Activated CD4-positive, alpha-beta T cell treated with anti-CD3 and anti-CD28 coated beads, Interleukin-2, amount 50 U/mL, for 48 hours (primary cell): ENCODE data around the gene NUTF2.
"Not testable (repeated sequence)": the region's sequence is repeated elsewhere in the genome, so short reads cannot be mapped to it uniquely, and the experiment has no call there.

ENCODE experiments used
- DNase-seq, 2 experiments: peaks; one replicate each; pipeline ENCODE4 v3.0.0-alpha.2; 2020

NUTF2 gene

DNA sequence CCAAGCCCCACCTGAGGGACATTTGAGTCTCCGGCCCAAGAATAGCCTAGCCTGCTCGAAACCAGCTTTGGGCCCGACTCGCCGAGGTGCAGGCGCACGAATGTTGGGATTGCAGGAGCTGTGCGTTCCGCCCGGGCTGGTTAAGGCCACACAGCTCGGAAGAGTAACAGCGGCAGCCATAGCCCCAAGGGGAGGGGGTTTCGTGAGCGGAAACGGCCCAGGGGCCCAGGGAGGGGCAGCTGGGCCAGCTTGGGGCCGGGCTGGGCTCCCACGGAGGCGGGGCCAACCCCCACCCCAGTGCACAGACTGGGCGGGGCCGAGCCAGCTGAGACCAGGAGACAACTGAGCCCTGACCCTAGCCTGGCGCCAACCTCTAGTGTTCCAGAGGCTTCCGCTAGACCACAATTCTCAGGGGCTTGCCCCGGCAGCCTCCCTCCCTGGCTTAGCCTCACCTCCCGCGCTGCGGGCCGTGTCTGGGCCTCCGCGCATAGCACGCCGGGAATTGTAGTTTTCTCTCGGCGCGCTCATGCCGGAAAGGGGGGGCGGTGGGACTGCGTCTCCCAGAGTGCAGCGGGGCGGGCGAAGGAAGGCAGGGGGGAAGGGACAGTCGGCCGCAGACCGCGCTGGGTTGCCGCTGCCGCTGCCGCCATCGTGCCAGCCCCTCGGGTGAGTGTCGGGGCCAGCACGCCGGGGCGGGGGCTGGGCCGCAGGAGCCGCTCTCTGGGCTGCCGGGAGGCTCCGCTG is at the start of gene NUTF2:
Gene NUTF2 (plus strand): TSS at position 614 of the 744 bp plus-strand sequence. CDS start 18,198 bp downstream, outside the sequence.
- DNase-seq: peak; percentile 96 to 97

DNA sequence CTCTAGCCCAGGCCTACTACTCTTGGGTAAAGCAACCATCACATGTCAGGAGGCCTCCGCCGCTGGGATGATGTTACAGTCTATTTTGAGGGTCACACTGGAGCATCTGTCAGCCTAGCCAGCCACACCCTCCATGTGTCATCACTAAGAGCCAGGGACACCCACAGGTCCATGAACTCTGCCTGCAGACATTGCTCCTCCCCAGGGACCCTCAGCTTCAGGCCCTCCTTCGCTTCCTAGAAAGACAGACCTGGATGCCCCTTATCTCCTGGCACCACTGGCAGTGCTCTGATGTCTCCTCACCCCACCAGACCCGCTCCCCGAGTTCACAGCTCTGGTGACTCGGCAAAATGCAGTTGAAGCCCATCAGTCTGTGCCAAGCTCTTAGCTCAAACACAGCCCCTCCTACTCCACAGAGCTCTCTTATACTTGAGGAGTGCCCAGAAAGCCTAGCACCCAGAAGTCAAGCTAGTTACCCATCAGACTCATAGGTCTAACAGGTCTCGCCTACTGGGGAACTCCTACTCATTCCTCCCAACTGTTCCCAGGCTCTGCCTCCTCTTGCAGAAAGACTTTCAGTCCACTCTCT is 46.3 kb upstream of the NUTF2 start:
- no peak for DNase-seq

DNA sequence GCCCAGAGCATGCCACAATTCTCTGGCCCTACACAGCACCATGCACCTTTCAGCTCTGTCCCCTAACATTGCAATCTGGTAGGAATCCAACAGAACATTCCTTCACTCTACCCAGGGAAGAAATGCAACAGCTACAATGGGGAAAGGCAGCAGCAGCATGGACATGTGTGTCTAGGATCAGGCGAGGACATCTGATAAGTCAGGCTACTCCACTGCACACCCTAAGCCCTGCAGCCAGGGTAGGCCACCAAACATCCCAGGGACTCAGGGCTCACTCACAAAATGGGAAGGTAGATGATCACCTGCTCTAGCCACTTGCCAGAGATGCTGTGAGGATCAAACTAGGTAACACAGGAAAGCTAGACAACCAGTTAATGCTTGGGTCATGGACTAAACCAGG is 45.5 kb upstream of the NUTF2 start:
- no peak for DNase-seq

DNA sequence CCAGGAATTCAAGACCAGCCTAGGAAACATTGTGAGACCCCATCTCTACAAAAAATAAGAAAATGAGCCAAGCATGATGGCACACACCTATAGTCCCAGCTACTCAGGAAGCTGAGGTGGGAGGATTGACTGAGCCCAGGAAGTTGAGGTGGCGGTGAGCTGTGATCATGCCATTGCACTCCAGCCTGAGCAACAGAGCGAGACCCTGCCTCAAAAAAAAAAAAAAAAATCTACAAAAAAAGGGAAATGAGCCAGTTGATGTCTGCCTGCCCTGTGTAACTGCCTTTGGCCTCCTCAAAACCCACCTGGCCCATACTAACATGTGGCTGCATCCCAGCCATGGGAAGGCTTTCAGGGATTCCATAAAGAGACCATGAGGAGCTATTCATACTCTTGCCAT is 44.9 kb upstream of the NUTF2 start:
- DNase-seq: peak; percentile 23 to 27

DNA sequence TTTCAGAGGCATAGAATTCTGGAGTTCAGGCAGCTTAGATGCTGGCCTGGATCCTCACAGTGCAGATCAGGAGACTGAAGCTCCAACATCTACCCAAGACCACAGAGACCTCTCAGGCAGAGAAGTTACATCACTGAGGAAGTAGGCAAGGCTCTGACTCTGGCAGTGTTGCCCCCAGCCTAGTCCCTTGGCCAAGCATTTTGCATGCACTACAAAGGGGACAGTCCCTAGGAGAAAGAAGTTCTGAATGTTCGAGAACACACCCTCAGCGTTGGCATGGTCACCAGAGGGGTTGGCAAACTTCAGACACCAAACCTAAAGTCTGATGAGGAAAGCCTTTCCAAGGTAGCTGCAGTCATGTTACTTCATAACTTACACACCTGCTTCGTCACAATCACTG is 42.8 kb upstream of the NUTF2 start:
- no peak for DNase-seq

DNA sequence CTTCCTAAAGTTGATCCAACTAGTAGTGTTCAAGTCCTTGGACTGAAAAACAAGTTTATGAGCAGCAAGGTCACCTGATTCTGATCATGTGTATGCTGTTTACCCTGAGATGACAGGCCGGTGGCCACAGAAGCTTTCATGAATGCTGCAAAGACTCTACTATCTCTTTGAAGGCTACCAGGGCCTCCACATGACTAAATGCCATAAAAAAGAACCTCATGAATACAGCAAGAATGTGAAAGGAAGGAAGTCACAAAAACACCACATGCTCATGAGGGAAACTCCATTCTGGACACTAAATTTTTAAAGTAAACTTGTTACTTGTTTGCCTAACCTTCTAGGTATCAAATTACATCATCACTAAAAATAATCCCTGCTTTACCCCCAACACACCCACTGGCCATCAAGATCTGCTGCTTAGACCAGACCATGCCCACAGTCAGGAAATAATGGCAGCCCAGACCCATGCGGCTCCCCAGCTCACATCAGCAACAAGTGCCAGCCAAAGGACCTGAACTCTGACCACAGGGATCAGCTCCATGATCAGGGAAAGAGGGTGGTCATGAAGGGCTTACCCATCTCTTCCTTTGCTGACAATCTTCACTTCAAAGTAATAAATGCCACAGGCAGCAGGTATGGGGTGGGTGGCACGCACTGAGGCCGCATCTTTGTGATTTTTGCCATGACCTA is 41.7 kb upstream of the NUTF2 start:
- no peak for DNase-seq

DNA sequence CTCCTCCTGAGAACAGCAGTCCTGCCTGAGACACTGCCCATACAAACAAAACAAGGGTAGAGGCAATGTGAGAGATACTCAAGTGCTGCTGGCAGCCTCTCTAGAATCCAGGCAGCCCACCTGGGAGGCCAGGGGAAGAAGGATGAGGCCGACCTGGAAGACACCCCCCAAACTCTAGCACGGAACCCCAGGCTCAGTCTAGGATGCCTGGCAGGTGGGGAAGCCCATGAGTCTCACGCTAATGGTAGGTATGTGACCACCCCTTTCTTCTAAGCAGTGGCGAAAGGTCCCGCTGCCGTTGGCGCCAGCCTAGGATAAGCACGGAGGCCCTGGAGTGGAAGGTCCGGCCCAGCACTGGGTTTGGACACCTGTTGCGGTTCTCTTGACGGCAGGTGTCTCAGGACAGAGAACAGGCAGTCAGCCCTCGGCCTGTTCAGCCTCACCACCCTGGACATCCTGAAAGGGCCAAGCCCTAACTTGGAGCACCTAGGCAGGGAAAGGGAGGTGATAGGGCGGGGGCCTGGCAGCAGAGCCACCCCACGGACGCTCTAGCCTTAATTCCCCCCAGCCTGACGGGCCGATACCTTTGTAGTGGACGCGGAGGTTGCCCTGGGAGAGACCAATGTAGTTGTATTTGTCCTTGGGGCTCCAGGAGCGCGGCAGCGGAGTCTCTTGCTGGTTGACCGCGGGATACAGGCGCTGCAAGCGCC is 40.9 kb upstream of the NUTF2 start:
- peak in 1 of 2 experiments; percentile 11 for DNase-seq

DNA sequence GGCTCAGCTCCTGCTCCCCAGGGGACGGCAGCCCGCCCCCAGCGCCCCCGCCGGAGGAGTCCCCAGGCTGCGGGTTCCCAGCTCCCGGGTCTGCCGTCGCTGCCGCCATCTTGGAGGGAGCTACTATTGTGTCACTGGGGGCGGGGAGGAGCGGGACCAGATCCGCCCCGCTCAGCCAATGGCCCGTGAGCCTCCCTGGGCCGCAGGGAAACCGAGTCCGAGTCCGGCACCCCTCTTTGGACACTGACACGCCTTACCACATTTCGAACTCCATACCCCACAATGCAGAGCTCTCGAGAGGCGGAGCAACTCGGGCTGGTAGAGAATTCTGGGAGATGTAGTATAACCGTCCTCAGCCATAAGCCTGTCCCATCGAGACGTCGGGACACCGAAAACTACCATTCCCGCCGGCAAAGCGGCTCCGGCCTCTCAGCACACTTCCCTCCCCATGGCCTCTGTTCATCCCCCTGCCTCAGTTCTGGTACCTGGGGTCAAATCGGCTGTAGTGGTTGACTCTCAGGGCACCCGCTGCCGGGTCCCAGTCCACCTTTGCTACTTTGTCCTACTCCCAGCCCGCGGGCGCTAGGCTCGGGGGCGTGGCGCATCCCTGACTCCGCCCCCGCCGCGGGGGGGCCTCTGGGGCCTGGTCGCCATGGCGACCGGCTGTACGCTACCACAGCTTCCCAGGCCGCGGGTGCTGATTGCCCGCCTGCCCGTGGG is 40.1 kb upstream of the NUTF2 start, which contains the start of the genes RANBP10 and TSNAXIP1:
Gene RANBP10 (minus strand): TSS at position 133 of the 720 bp plus-strand sequence. CDS start 24 bp downstream, at position 109.
Gene TSNAXIP1 (plus strand): TSS at position 462 of the 720 bp plus-strand sequence. CDS start 261 bp downstream, outside the sequence.
- DNase-seq: peak; percentile 94 to 97

DNA sequence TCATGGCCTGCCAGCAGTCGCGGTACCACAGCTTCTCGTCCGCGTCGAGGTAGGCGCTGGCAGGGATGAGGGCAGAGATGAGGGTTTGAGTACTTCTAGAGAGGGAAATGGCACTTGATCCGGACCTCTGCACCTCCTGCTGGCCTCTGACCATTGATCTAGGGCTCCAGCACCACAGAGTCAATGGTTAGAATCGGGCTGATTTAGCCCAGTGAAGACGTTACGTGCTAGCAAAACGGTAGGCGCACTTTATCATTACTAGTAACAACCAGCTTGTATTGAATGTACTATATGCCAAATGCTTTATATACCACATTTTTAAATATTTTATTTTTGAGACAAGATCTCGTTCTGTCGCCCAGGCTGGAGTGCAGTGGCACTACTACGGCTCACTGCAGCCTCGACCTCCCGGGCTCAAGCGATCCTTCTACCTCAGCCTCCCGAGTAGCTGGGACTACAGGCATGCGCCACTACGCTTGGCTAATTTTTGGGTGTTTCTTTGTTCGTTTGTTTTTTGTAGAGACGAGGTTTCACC is 39.5 kb upstream of the NUTF2 start:
- DNase-seq: no peak

DNA sequence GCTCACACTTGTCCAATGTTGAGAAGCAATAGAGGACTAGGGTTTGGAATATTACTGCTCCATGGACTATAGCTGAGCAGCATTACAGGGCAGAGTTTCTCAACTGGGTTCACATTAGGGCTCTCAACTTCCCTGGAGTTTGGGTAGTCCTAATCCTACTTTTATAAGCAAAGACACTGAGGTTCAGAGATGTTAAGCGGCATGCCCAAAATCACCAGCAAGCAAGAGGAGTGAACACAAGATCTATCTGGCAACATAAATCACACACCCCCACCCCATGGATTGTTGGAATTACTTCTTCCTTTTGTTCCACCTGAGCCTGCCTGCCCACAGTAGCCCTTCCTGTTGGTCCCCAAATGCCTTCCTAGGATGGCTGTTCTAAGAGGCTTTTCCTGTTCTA is 34.8 kb upstream of the NUTF2 start:
- no peak for DNase-seq

DNA sequence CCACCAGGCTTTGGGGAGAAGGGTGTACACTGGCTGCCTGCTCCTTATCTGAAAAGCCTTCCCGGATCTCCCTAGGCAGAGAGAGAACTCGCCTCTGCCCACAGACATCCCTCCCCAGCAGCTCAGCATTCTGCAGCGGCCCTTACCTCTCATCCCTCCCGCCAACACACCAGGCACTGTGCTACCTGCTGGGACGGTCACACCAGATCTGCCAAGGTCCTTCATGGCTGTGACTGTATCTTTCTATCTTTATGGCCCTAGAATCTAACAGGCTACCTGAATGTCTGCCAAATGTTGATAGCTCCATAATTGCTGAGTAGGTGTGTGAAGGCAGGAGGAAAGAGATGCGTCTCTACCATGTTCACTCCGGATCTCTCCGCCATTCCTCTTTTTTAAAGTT is 32.2 kb upstream of the NUTF2 start:
- no peak for DNase-seq

DNA sequence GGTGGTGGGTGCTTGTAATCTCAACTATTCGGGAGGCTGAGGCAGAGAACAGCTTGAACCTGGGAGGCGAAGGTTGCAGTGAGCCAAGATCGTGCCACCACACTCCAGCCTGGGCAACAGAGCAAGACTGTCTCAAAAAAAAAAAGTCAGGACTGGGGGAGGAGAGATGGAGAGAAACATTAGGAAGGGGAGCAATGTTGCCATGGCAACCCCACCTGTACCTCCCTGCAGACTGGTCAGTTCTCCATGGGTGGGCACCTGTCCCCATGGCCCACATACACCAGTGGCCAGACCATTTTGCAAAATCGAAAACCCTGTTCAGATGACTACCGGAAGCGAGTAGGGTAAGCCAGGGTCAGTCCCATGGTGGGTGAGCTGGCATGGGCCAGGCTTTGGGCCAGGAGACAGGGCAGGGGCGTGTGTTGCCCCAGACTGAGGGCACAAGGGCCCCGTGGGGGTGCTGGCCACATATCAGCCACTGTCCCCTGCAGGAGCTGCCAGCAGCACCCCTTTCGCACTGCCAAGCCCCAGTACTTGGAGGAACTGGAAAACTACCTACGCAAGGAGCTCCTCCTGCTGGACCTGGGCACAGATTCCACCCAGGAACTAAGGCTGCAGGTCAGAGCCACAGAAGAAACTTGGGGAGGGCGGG is 26.0 kb upstream of the NUTF2 start:
- no peak for DNase-seq

DNA sequence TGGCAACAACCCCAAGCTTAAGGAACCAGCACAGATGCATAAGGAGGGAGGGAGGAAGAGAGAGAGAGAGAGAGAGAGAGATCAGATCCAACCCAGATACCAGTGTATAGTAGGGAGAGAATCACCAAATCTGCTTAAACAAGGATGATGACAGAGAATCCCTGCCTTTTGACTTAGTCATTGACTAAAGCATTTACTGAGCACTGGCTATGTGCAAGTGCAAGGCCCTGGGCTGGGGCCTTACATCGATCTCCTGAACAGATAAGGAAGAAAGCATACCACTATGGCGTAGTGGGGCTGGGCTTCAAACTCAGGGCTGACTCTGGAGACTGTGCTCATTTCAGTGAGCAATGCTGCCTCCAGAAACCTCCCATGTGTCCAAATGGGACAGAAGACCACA is 24.2 kb upstream of the NUTF2 start:
- no peak for DNase-seq

DNA sequence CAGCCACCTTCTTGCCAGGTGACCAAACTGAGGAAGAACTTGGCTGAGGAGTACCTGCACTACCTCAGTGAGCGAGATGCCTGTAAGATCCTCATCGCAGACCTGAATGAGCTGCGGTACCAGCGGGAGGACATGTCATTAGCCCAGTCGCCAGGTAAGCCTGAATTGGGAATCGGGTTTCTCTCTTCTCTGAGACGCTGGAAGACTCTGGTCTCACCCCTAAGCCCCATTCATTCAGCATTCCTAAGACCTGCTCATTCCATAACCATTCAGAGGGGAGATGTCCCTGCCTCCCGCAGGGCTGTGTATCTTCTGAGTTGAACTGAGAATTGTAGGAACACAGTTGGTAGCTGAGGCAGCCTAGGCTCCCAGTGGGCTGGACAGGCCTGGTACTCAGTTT is 21.6 kb upstream of the NUTF2 start:
- DNase-seq: no peak

DNA sequence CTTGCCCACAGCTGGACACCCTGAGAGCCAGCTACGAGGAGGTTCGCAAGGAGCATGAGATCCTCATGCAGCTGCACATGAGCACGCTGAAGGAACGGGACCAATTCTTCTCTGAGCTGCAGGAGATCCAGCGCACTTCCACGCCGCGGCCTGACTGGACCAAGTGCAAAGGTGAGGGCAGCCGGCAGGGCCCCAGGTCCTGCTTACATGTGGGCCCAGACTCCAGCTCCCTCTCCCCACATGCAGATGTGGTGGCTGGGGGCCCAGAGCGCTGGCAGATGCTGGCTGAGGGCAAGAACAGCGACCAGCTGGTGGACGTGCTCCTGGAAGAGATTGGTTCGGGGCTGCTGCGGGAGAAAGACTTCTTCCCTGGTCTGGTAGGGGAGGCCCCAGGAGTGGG is 20.8 kb upstream of the NUTF2 start:
- DNase-seq: no peak

DNA sequence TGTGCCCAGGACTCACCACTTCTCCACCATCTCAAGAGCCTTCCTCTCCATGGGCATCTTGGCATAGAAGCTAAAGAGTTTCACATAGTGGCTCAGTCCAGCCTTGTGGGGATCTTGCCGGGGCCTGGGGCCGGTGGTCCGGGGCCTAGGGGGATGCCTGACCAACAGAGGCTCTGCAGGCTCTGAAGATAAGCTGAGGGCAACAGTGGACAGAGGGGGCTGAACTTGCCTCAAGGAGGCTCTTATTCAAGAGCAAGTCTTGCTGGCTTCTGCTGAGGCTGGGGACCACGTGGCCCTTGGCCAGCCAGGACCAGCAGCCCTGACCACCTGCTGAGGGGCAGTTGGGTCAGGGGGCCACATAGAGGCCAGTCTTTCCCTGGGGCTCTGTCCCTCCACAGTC is 18.1 kb upstream of the NUTF2 start:
- no peak for DNase-seq

DNA sequence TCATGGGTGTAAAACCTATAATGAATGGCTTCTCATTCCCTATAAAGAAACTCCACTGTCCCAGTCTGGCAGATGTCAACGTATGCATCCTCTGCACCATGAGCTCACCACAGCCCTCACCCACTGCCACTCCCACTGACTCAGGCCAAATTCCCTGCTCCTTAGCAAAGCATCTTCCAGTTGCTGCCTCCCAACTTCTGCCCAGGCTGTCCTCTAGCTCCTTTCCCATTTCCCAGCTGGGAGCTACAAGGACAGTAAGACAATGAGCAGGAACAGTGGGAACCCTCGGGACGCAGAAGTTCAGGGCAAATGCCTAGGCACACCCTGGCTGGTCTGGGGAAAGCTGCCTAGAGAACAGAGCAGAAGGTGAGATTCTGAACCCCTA is 13.7 kb upstream of the NUTF2 start:
- DNase-seq: peak in 1 of 2 experiments; percentile 17

DNA sequence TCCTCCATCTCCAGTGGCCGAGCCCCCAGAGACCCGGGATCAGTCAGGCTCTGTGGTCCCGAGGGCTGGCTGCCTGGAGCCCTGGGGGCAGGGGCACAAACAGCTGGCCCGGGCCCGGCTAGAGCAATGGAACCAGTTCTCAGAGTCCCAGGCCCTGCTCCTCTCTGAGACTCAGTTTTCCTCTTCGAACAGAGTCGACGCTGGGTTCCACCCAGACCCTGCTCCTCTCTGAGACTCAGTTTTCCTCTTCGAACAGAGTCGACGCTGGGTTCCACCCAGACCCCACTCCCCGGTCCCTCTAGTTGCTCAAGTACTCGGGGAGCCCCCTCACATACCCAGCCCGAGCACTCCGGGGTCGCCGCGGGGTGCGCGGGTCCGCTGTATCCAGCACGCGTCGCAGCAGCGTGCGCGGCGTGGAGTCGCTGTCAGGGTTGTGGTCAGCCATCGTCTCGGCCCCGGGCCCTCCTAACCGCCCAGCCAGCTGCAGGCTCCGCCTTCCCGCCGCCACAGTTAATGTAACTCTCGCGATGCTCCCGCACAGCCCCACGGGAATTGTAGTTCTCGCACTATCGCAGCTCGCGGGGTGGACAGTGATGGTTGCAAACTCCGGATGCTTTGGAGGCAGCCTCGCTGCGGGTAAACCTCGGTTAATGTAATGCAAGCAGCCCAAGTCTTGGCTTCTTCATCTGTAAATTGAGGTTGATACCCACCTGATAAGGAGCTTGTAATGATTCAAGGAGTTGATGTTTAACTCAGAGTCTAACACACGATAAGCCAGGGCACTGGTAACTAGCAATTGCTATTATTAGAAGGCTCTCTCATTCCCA is 13.1 kb upstream of the NUTF2 start:
- peak; percentile 95 to 96 for DNase-seq

DNA sequence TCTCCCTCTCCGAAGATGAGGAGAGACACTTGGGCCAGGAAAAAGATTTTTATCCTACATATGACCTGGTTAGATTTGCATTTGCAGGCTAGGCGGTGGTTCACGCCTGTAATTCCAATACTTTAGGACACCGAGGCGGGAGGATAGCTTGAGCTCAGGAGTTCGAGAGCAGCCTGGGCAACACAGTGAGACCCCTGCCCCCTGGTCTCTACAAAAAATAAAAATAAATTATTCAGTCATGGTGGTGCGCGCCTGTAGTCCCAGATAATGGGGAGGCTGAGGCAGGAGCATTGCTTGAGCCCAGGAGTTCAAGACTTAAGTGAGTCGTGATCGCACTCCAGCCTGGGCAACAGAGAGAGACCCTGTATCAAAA is 12.5 kb upstream of the NUTF2 start:
- peak in 1 of 2 experiments; percentile 10 for DNase-seq

DNA sequence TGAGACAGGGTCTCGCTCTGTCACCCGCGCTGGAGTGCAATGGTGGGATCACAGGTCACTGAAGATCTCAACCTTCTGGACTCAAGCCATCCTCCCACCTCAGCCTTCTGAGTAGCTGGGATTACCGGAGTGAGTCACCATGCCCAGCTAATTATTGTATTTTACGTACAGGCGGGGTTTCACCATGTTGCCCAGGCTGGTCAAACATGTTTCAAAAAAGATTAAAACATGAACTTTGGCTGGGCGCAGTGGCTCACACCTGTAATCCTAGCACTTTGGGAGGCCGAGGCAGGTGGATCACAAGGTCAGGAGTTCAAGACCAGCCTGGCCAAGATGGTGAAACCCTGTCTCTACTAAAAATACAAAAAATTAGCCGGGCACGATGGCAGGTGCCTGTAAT is 9.5 kb upstream of the NUTF2 start:
- not testable (repeated sequence) for DNase-seq

DNA sequence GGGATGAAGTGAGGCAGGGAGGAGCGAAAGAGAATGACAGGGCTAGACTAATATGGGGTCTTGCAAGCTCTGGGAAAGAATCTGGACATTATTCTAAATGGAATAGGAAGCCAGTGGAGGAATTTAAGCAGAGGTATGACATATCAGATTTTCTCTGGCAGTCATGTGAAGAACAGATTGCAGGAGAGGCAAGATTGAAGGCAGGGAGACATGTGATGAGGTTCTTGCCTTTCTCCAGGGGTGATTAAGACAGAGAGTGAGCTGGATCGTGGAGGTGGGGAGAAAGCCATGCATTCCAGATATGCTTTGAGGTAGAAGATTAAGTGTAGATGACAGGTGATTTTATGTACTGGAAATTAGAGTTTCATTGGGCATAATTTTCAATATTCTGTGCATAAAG is 8.9 kb upstream of the NUTF2 start:
- DNase-seq: no peak
